Myocyte (in vitro differentiated cells): ENCODE measurements around the gene PARM1. TPM values are rescaled to one million over a fixed set of nuclear protein-coding genes. Genes with fewer than 3 reads are reported as not detected.

Experiments
- DNase-seq: peaks from one replicate; pipeline ENCODE4 v3.0.0-alpha.2; 2012; ENCODE audit warnings: low read depth
- total RNA-seq: library from RNA; depleted of rRNA; stranded (reverse); fragments of >200 nt; gene quantifications from 2 replicates; pipeline ENCODE4 v1.2.3, GENCODE V29; 2014

The PARM1 gene
- total RNA-seq, 1 donor from 2014 or later = 1.3 TPM

DNA sequence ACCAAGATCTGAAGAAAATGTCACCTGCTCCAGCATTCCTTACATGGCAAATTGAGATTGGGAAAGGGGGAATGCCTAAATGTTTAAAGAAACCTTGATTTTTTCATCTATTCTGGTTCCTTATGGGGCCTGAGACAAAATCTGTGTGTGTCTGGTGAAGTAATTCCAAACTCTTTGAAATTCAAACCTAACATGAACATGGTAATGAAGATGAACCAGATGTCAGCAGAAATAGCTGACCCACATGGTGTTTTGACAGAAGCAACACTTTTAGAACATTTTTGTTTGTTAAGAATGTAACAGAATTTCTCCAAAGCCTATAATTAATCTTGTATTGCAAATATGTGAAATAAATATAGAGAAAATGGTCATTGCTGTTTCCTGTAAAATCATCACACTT is 133.0 kb downstream of the PARM1 start:
- DNase-seq = no peak

- no peak for DNase-seq
Observed at GRCh38 chr4:75069493-75070074, 136.7 kb downstream of the PARM1 start.

- DNase-seq = no peak
Observed at GRCh38 chr4:75071317-75071716, 138.4 kb downstream of the PARM1 start.

DNA sequence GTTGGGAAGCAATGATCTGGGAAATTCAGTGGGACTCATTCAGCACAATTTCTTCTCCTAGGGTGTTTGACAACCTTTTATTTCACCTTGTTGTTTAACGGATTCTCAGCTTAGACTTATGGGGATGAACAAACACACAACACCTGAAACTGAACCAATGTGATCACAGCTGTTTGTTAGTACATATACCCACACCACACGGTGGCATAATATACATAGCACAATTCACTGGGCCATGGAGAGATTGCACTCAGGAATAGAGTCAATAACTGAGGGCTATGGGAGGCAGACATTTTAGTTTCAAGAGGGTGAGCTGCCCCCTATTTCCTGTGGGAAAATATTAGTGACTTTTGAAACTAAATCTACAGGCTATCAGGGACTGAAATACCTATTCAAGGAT is 148.0 kb downstream of the PARM1 start:
- no peak for DNase-seq

DNA sequence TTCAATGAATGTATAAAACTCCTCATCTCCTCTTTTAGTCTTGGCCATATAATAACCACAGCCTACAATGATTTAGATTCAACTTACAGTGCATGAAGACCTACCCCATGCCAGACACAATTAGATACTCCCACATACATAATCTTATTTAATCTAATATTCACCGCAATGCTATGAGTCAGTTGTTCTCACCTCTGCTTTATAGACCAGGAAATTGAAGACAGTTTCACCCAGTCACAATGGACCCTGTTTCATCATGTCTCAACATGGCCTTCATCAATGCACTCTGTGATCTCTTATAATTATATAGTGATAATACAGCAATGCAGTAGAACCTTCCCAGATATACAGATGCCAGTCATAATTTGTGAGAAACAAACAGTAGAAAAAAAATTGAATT is 148.6 kb downstream of the PARM1 start:
- no peak for DNase-seq

GRCh38 chr4:75087416-75087815 is 154.5 kb downstream of the PARM1 start:
- DNase-seq = no peak

DNA sequence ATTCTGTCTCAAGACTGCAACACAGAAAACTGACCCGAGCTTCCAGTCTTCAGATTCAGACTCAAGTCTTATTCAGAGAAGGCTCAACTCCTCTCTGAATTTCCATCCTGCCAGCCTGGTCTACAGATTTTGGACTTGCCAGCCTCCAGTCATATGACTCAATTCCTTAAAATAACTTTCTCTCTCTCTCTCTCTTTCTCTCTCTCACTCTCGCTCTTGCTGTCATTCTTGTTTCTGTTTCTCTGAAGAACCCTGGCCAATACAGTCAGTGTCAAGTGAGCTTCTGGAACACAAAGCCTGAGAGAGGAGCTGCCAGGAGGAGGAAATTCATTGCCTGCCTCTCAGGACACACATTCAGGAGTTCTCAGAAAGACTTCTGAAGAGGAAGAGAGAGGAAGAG is 154.9 kb downstream of the PARM1 start:
- DNase-seq = no peak

DNA sequence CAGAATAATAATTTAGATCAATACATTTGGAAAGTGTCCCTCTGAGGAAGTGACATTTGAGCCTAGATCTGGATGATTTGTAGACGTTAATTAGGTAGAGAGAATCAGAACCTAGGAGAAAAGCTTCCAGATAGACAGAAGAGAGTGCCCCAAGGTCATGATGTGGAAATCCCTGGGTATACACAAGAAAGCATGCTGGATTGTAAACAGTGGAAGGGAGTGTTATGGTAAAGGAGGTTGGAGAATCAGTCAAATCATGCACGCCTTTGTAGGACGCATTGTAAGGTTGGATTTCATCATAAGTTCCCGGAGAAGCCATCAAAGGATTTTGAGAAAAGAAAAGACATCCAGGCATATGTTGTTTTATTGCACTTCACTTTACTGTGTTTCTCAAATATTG is 156.3 kb downstream of the PARM1 start:
- DNase-seq = no peak

DNA sequence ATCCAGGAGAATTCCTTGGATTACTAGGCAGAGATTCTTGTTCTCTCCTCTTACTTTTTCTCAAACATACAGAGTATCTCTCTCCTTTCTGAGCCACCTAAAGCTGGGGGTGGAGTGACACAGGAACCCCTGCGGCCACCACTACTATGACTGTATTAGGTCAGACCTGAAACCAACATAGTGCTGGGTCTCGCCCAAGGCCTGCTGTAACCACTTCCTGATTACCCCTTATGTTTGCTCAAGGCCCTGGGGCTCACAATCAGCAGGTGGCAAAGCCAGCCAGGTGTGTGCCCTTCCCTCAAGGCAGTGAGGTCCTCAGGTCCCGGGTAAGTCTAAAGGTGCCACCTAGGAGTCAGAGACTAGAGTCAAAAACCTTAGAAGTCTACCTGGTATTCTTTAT is 166.4 kb downstream of the PARM1 start:
- no peak for DNase-seq

Other genes starting within 250 kb of the PARM1 start
- gene BTC, start 138.6 kb upstream of the PARM1 start, total RNA-seq = 0.16 and 0.21 TPM in 2 replicates